CD4-positive, alpha-beta T cell treated with Interferon alpha-2 for 1 hour (primary cell): ENCODE results near the gene BDKRB1.

Source experiments
- DNase-seq, 2 donors: peaks; one replicate each; pipeline ENCODE4 v3.0.0-alpha.2; 2020 to 2022

The BDKRB1 gene

DNA sequence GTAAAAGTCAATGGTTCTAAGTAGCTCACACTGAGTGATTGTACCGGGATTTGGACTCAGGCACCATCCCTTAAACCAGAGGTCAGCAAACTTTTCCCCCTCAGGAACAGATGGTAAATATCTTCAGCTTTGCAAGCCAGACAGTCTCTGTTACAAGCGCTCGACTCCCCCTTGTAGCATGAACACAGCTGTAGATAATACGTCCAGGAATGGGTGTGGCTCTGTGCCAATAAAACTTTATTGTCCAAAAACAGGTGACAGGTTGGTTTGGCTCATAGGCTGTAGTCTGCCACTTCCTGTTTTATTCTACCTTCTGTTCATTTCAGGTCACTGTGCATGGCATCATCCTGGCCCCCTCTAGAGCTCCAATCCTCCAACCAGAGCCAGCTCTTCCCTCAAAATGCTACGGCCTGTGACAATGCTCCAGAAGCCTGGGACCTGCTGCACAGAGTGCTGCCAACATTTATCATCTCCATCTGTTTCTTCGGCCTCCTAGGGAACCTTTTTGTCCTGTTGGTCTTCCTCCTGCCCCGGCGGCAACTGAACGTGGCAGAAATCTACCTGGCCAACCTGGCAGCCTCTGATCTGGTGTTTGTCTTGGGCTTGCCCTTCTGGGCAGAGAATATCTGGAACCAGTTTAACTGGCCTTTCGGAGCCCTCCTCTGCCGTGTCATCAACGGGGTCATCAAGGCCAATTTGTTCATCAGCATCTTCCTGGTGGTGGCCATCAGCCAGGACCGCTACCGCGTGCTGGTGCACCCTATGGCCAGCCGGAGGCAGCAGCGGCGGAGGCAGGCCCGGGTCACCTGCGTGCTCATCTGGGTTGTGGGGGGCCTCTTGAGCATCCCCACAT lies 7.6 kb downstream of the BDKRB1 start:
- no peak for DNase-seq

GRCh38 chr14:96264200-96264553 lies 8.2 kb downstream of the BDKRB1 start:
- no peak for DNase-seq

GRCh38 chr14:96264853-96265252 lies 8.8 kb downstream of the BDKRB1 start:
- DNase-seq: no peak

DNA sequence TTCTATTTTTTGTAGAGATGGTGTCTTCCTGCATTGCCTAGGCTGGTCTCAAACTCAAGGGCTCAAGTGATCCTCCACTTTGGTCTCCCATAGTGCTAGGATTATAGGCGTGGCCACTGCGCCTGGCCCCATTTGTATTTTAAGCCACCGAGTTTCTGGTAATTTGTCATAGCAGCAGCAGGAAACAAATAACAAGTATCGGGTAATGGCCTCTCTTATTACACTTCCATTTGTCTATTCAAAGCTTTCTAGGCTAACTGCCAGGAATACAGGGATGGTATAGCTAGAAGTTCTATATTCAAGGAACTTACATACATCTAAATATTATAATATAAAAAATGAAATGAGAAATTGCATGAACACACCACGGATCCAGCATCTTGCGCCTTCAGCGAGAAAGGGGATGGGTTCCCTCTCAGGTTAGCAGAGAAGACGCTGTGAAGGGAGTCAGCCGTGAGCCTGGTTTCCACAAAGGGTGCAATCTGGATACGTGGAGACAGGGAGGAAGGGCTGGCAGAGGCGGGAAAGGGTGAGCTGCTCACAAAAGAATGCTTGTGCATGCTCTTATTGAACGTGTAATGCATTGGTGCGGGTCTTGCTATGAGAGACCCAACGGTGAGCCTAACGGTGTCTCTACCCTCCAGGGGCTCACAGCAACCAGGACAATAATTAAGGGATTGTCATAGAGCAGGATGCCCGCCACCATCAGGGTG lies 9.5 kb downstream of the BDKRB1 start:
- no peak for DNase-seq

- DNase-seq: no peak
Measured at GRCh38 chr14:96267336-96267735, 11.3 kb downstream of the BDKRB1 start.

GRCh38 chr14:96267916-96268315 lies 11.9 kb downstream of the BDKRB1 start:
- no peak for DNase-seq

DNA sequence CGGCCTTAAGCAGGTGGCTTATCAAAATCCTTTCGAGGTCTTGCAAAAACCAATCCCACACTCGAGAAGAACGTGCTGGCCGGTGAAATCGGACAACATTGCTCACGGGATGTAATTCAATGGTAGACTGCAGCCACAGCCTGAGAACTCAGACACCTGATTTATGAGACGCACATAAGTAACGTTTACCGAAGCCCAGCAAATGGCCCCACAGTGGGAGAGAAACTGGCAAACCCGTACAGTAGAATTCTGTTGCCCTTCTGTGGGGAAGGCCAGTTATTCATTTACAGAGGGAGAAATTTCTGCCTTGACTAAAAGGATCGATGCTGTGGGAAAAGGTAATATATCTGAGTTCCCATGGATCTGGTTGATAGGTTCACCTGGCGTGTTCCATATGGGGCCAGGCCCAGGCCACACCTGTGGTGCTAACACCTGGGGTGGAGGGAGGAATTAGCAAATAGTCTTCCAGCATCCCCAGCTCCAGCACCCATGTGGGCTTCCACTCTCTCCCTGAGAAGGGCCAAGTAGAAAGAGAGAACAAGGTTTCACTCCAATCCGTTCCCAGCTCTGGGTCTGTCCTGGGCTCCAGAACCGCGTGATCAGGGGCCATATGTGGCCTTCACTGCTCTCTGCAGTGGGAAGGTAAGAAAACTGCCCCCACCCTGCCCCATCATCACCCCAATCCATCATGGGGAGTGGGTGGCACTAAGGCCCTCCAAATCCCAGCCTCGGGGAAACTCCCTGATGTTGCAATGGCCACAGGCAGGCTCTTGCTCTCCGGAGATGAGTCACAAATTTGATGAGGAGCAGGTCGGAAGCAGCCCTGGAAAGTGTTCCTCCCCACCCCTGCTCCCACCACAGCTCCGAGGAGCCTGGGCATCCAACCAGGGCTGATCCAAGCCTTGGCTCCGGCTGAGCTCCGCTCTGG lies 12.7 kb downstream of the BDKRB1 start:
- DNase-seq: no peak

DNA sequence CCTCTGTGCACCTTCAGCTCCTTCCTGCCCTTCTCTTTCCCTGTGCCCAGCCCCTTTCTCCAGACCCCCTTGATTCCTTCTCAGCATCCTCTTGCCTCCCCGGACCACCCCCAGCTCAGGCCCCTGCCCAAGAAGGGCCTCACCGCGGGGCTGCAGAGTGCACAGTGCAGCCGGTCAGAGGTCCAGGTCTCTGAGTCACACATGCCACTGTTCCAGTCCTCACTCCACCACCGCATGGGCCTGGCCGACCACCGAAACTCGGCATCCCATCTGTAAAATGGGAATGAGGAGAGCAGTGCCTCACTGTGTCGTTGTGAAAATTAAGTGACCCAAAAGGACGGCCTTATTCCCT lies 13.3 kb downstream of the BDKRB1 start:
- no peak for DNase-seq

GRCh38 chr14:96270565-96271420 lies 14.8 kb downstream of the BDKRB1 start:
- DNase-seq: no peak

DNA sequence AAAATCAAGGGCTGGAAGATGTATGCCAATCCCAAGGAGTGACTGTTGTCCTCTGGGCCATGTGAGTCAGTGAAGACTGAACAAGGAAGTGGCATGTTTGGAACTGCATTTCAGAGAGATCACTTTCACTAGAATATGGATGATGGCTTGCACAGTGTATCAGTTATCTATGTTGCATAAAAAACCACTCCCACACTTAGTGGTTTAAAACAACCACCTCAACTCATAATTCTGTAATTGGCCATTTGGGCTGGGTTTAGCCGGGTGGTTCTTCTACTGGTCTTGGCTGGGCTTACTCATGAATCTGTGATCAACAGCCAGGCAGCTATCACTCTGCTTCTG lies 15.4 kb downstream of the BDKRB1 start:
- no peak for DNase-seq

DNA sequence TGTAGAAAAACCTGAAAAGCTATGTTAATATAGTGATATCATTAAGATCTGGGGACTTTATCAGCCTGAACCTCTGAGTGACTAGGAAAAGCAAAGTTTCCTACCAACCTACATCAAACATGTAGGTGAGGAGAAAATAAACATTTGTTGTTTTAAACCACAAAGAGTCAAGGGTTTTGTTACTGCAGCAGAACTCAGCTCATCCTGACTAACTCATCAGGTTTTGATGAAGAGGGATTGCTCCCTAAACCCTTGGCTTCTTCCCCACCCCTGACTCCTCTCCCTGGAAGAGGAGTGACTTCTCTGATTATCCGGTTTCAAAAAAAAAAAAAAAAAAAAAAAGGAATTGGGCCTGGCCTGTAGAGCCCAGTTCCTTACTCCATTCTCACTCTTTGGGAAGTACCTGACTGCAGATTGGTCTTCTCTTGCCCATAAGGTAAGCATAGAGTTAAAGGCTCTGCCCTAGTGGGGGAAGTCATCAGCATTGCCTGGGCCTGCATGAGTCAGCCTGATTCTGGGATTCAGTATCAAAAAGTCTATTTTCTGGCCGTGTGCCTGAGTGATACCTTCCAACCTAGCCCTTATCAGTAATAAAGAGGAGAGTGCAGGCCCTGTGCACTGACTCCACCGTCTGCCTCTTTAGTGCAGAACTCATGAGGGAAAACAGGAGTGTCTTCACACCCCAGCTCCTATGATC lies 16.9 kb downstream of the BDKRB1 start:
- DNase-seq: no peak

DNA sequence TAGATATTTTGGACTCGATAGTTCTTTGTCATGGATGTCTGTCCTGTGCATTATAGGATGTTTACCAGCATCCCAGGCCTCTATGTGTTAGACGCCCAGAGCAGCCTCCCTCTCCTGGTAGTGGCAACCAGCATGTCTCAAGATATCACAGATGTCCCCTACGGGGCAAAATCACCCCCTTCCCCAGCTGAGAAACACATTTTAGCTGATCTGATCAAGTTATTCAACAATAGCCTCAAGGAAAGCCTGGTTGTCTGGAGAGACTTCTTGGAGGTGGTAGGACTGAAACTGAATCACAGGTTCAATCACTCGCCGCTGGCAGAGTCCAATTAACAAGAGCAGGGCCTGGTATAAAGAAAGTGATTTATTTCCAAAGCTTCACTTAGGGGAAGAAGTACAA lies 17.6 kb downstream of the BDKRB1 start:
- no peak for DNase-seq

GRCh38 chr14:96274122-96274521 lies 18.1 kb downstream of the BDKRB1 start:
- DNase-seq: no peak

GRCh38 chr14:96274543-96274942 lies 18.5 kb downstream of the BDKRB1 start:
- DNase-seq: no peak

DNA sequence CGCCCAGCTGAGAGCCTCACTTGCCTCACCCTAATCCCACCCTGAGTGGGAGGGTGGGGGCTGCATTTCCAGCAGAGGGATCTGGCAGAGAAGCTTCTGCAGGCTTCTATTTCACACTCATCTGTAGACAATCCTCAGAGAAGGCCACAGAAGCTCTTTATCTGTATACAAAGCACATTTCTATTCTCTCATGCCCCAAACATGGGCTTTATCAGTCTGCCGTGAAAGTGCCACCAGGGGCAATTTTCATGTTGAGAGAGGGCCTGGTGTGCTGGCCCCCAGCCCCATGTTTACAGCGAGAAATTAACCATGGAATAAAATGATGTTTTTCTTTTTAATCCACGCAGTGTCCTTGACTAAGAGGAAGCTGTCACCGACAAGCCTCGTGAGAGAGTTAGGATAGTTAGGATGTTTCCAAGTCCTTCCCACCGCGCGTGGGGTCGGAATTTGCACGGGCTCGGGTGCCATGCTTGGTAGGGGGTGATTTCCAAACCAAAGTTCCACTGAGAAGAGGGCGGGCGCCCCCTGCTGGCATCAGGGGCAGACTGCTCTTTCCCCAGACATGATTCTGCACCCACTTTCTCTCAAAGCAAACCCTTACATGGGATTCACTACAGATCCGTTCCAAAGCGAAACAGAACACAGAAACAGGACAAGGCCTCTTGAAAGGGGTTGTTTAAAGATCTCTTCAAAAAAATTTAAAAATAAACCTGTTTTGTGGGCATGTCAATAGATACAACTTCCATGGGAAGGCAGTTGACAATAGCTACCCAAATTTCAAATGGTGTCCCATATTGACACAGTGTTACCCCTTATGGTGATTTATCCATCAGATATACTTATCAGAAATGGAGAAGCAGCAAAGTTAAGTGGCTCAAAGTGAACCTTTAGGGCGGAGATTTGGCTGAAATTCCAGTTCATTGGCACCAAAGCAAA lies 19.4 kb downstream of the BDKRB1 start:
- DNase-seq: peak; percentile 44 to 57

DNA sequence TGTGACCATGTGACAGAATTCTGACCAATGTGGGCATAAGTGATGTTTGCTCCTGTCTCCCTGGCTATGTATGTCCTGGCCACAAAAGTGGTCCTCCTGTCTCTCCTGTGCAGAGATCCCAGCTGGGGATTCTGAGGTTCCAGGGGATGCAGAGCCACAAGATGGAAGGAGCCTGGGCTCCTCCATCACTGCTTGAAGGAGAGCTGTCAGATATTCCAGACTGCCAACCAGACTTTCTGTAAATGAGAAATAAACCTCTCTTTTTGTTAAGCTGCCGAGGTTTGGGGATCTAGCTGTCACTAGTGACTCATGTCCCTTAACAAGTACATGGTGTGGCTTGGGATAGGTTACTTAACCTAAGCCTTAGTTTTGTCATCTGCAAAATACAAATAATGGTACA lies 21.9 kb downstream of the BDKRB1 start:
- no peak for DNase-seq

- DNase-seq: no peak
Measured at GRCh38 chr14:96279564-96279963, 23.6 kb downstream of the BDKRB1 start.

DNA sequence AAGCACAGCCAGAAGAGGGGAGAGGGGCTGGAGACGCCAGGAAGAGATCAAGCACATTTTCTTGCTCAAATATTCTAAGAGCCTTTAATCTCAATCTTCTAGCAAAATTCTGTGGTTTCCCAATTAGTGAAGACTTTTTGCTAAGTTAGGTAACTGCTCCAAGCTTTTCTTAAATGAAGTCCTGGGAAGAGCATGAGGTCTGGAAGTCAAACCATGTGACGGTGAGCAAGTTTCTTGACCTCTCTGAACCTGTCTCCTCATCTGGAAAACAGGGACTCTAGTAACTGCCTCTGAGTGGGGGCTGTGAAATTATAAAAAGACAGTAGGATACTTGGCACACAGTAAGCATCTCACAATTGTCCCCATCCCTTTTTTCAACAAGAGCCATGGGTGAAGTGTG lies 24.1 kb downstream of the BDKRB1 start:
- DNase-seq: no peak

DNA sequence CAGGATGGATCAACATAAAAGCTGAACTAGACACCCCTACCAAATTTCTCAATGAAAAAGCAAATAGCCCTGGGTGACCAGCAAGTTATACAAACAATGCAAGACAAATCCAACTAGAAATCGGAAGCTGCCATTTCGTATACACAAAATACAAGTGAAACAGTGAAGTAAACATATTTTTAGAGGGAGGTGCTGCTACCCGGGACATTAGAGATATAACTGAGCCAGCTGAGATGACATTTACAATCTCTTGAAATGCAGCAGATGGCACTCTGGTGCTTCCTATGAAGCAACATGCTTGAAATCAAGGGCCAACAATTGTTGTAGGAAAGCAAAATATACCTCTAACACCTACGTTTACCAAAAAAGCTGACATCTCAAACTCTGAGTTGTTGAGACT lies 25.5 kb downstream of the BDKRB1 start:
- DNase-seq: no peak

- no peak for DNase-seq
Measured at GRCh38 chr14:96284008-96284407, 28.0 kb downstream of the BDKRB1 start.

GRCh38 chr14:96284430-96284829 lies 28.4 kb downstream of the BDKRB1 start:
- no peak for DNase-seq
